HCT116 (cell line): ENCODE results near the gene KNOP1. TPM values are rescaled to one million over a fixed set of nuclear protein-coding genes. Genes with fewer than 3 reads are reported as not detected.

Source experiments
- ATAC-seq: fragments of 200-7000 bp; cut with Tn5 transposase; 2 replicates; pipeline ENCODE4 v1.9.1; 2020; ENCODE audit warnings: mild to moderate bottlenecking, moderate library complexity
- BruUV-seq: library from RNA; stranded (reverse); fragments of 400-500 nt; replicated peaks from 2 replicates; lab custom pipeline; 2021; lab: Mats Ljungman, UMichigan
- CTCF ChIA-PET: fragments of 300-600 bp; sonication (Branson Sonifier 250); formaldehyde crosslinking; loops from one replicate; lab custom pipeline; 2021; ENCODE audit warnings: antibody characterized with exemption; lab: Charles Lee
- POLR2A ChIA-PET: fragments of 300-600, 350-600 bp; sonication (Branson Sonifier 250); formaldehyde crosslinking; loops from one replicate; lab custom pipeline; 2021; ENCODE audit warnings: antibody characterized with exemption; lab: Charles Lee
- RAD21 ChIA-PET, 2 experiments: fragments of 300-600 bp; sonication (Branson Sonifier 250); formaldehyde crosslinking; loops; one replicate each; lab custom pipeline; 2023; ENCODE audit warnings: low total read pairs in 2 of 2; ENCODE audit not compliant: uncharacterized antibody in 2 of 2, unreplicated experiment in 2 of 2, low non-redundant PET in 1 of 2; lab: Charles Lee
- DNase-seq: peaks from one replicate; pipeline ENCODE4 v3.0.0-alpha.2; 2010; ENCODE audit warnings: low read depth, low spot score
- H2AFZ ChIP-seq: fragments of 200-600 bp; shearing (Covaris generic), sonication (generic); 2 replicates; pipeline ENCODE4 v1.6.1; 2017; ENCODE audit warnings: low read depth, mixed run types, mixed read lengths, antibody characterized with exemption, low read length; ENCODE audit not compliant: poor library complexity, severe bottlenecking
- H3K27ac ChIP-seq: 2 replicates; pipeline ENCODE4 v1.5.1; 2012; ENCODE audit warnings: low read depth, low read length
- H3K27me3 ChIP-seq: fragments of 200-600 bp; sonication (generic); 2 replicates; pipeline ENCODE4 v1.6.1; 2016; ENCODE audit warnings: mixed run types, low read length, mixed read lengths; ENCODE audit not compliant: insufficient read depth
- H3K36me3 ChIP-seq, 2 experiments: fragments of 200-500 bp in 1 of 2; fragments of 200-600 bp in 1 of 2; sonication (Bioruptor generic) in 1 of 2; sonication (generic) in 1 of 2; 2 replicates each; pipeline versions ENCODE4 v1.5.1 to v1.6.1; 2014 to 2016; ENCODE audit warnings: low read length in 2 of 2, inconsistent platforms in 1 of 2, mixed read lengths in 1 of 2, mixed run types in 1 of 2; ENCODE audit not compliant: insufficient read depth in 2 of 2, control insufficient read depth in 1 of 2
- H3K4me1 ChIP-seq, 2 experiments: fragments of 200-600 bp in 1 of 2; sonication (generic) in 1 of 2; 2 replicates each; pipeline versions ENCODE4 v1.5.1 to v1.6.1; 2012 to 2017; ENCODE audit warnings: low read length in 2 of 2, inconsistent platforms in 1 of 2, mild to moderate bottlenecking in 1 of 2, mixed read lengths in 1 of 2, mixed run types in 1 of 2, moderate library complexity in 1 of 2; ENCODE audit not compliant: insufficient read depth in 2 of 2, control insufficient read depth in 1 of 2
- H3K4me2 ChIP-seq: fragments of 200-600 bp; sonication (generic); 2 replicates; pipeline ENCODE4 v1.6.1; 2017; ENCODE audit warnings: mixed run types, low read length, mixed read lengths
- H3K4me3 ChIP-seq, 2 experiments: fragments of 200-600 bp in 1 of 2; sonication (generic) in 1 of 2; replicated peaks in 1 of 2; 2 replicates each; pipeline ENCODE4 v1.5.1; 2011 to 2016; ENCODE audit warnings: low read length in 2 of 2, control low read depth in 1 of 2, low read depth in 1 of 2, mild to moderate bottlenecking in 1 of 2, mixed read lengths in 1 of 2, mixed run types in 1 of 2
- H3K79me2 ChIP-seq: fragments of 200-600 bp; sonication (generic); 2 replicates; pipeline ENCODE4 v1.6.1; 2017; ENCODE audit warnings: mild to moderate bottlenecking, mixed run types, low read length, moderate library complexity, mixed read lengths; ENCODE audit not compliant: insufficient read depth
- H3K9ac ChIP-seq: fragments of 200-600 bp; sonication (generic); 2 replicates; pipeline ENCODE4 v1.6.1; 2016; ENCODE audit warnings: low read length, mixed read lengths
- H3K9me2 ChIP-seq: fragments of 200-600 bp; sonication (generic), shearing (Covaris generic); 2 replicates; pipeline ENCODE4 v1.6.1; 2017; ENCODE audit warnings: mixed run types, mild to moderate bottlenecking, moderate library complexity; ENCODE audit not compliant: insufficient read depth
- H3K9me3 ChIP-seq, 2 experiments: fragments of 200-500 bp in 1 of 2; fragments of 200-600 bp in 1 of 2; sonication (Bioruptor generic) in 1 of 2; sonication (generic) in 1 of 2; 2 replicates each; pipeline ENCODE4 v1.6.1; 2014 to 2017; ENCODE audit warnings: low read length in 2 of 2, mixed read lengths in 2 of 2, inconsistent platforms in 1 of 2, low read depth in 1 of 2, mild to moderate bottlenecking in 1 of 2, mixed run types in 1 of 2, moderate library complexity in 1 of 2; ENCODE audit not compliant: control insufficient read depth in 1 of 2, insufficient read depth in 1 of 2
- H4K20me1 ChIP-seq: fragments of 200-600 bp; sonication (generic), shearing (Covaris generic); 2 replicates; pipeline ENCODE4 v1.6.1; 2017; ENCODE audit warnings: mixed run types, mild to moderate bottlenecking, moderate library complexity; ENCODE audit not compliant: insufficient read depth
- ATF3 ChIP-seq: IDR thresholded peaks from 2 replicates; pipeline ENCODE4 v1.6.1; 2012
- CBX3 ChIP-seq: IDR thresholded peaks from 2 replicates; pipeline ENCODE4 v1.6.1; 2012; ENCODE audit warnings: low read depth
- CEBPB ChIP-seq: IDR thresholded peaks from 2 replicates; pipeline ENCODE4 v1.6.1; 2012; ENCODE audit warnings: low read depth
- CTCF ChIP-seq, 3 experiments: fragments of 200-600 bp in 1 of 3; sonication (generic) in 1 of 3; IDR thresholded peaks in 2 of 3; conservative IDR thresholded peaks in 1 of 3; 2 replicates each; pipeline ENCODE4 v1.5.1; 2012 to 2017; ENCODE audit warnings: low read depth in 2 of 3, low read length in 2 of 3, antibody characterized with exemption in 1 of 3, borderline replicate concordance in 1 of 3, control low read depth in 1 of 3, mild to moderate bottlenecking in 1 of 3, mixed read lengths in 1 of 3, mixed run types in 1 of 3, moderate library complexity in 1 of 3; ENCODE audit not compliant: insufficient read depth in 1 of 3
- ELF1 ChIP-seq: IDR thresholded peaks from 2 replicates; pipeline ENCODE4 v1.6.1; 2012; ENCODE audit warnings: low read depth, borderline replicate concordance
- FOSL1 ChIP-seq: IDR thresholded peaks from 2 replicates; pipeline ENCODE4 v1.6.1; 2012; ENCODE audit warnings: low read depth
- JUND ChIP-seq: IDR thresholded peaks from 2 replicates; pipeline ENCODE4 v1.6.1; 2012
- MAX ChIP-seq: IDR thresholded peaks from 2 replicates; pipeline ENCODE4 v1.6.1; 2012
- POLR2A ChIP-seq: IDR thresholded peaks from 2 replicates; pipeline ENCODE4 v1.7.0; 2011; ENCODE audit warnings: borderline replicate concordance; ENCODE audit not compliant: insufficient read depth, insufficient read length; ENCODE audit errors: extremely low read depth
- POLR2AphosphoS5 ChIP-seq: IDR thresholded peaks from 2 replicates; pipeline ENCODE4 v1.6.1; 2011; ENCODE audit warnings: mild to moderate bottlenecking, low read depth, low read length, moderate library complexity
- RAD21 ChIP-seq: IDR thresholded peaks from 2 replicates; pipeline ENCODE4 v1.6.1; 2012; ENCODE audit warnings: low read depth, mild to moderate bottlenecking
- REST ChIP-seq: IDR thresholded peaks from 2 replicates; pipeline ENCODE4 v1.6.1; 2012; ENCODE audit warnings: low read depth
- SIN3A ChIP-seq: IDR thresholded peaks from 2 replicates; pipeline ENCODE4 v1.6.1; 2012; ENCODE audit warnings: low read depth
- SP1 ChIP-seq: IDR thresholded peaks from 2 replicates; pipeline ENCODE4 v1.6.1; 2012; ENCODE audit warnings: low read depth
- SRF ChIP-seq: IDR thresholded peaks from 2 replicates; pipeline ENCODE4 v1.6.1; 2012; ENCODE audit warnings: low read depth
- TCF7L2 ChIP-seq: IDR thresholded peaks from 2 replicates; pipeline ENCODE4 v1.7.0; 2011; ENCODE audit warnings: borderline replicate concordance, inconsistent platforms; ENCODE audit not compliant: insufficient read depth, insufficient read length; ENCODE audit errors: extremely low read depth
- YY1 ChIP-seq: IDR thresholded peaks from 2 replicates; pipeline ENCODE4 v1.6.1; 2011; ENCODE audit warnings: low read length, low read depth, moderate library complexity, mild to moderate bottlenecking; ENCODE audit not compliant: insufficient replicate concordance; ENCODE audit errors: extremely low read depth
- ZBTB33 ChIP-seq: IDR thresholded peaks from 2 replicates; pipeline ENCODE4 v1.6.1; 2011; ENCODE audit warnings: mild to moderate bottlenecking, low read length, moderate library complexity; ENCODE audit not compliant: insufficient replicate concordance; ENCODE audit errors: extremely low read depth
- ZFX ChIP-seq: fragments of 450-650 bp; IDR thresholded peaks from 2 replicates; pipeline ENCODE4 v1.6.1; 2017
- ZNF274 ChIP-seq: fragments of 200-500 bp; sonication (Bioruptor generic); IDR thresholded peaks from 2 replicates; pipeline ENCODE4 v1.6.1; 2014; ENCODE audit warnings: mild to moderate bottlenecking, low read depth, low read length, inconsistent platforms
- intact Hi-C: fragments of 100-400 bp; cut with micrococcal nuclease; formaldehyde crosslinking; loops from 2 replicates; pipeline ENCODE4 v1.10.0; 2022
- total RNA-seq: library from RNA; stranded (reverse); gene quantifications from one replicate; pipeline ENCODE4 v1.2.1, GENCODE V29; 2021; ENCODE audit not compliant: unreplicated experiment

KNOP1 gene
- total RNA-seq, 1 experiment from 2014 or later: 34.6 TPM

- BruUV-seq: no TSS peak
- no peak overlapping the region for H3K9ac ChIP-seq
- intact Hi-C loops: no loop called here
Measured at GRCh38 chr16:19754644-19755036, 36.6 kb upstream of the KNOP1 start.

More at GRCh38 chr16:19754644-19755036, 36.6 kb upstream of the KNOP1 start:
- ATAC-seq (no peak), DNase-seq (no peak)
- TF ChIP-seq YY1: no peak
- no peak for TF ChIP-seq CBX3
- TF ChIP-seq POLR2A: no peak
- TF ChIP-seq SRF: no peak
- TF ChIP-seq MAX: no peak
- no peak for TF ChIP-seq ELF1
- TF ChIP-seq ZNF274: no peak
- no peak for TF ChIP-seq ATF3
- TF ChIP-seq ZBTB33: no peak
- no peak for TF ChIP-seq CEBPB
- no peak for TF ChIP-seq SP1
- no peak for TF ChIP-seq SIN3A
- TF ChIP-seq POLR2AphosphoS5: no peak
- no peak for TF ChIP-seq REST
- no peak for TF ChIP-seq TCF7L2
- TF ChIP-seq FOSL1: no peak
- TF ChIP-seq JUND: no peak
- no peak for TF ChIP-seq CTCF (IDR thresholded peaks at IDR 0.05 in 2 of 3, conservative IDR thresholded peaks at IDR 0.05 in 1 of 3; ENCODE audit: borderline replicate concordance in 1 of 3, insufficient read depth in 1 of 3, low read depth in 2 of 3, low read length in 2 of 3)
- TF ChIP-seq RAD21: no peak
- TF ChIP-seq ZFX: no peak
- Histone ChIP-seq H3K4me1 (no peaks in the 10 kb centered on the region), H3K27ac (no peak overlapping the region), H2AFZ (no peak overlapping the region), H3K79me2 (no peaks in the 10 kb centered on the region), H3K4me3 (no peak overlapping the region), H3K9me3 (no peaks in the 10 kb centered on the region), H3K4me2 (no peak overlapping the region), H4K20me1 (no peaks in the 10 kb centered on the region), H3K9me2 (no peaks in the 10 kb centered on the region), H3K36me3 (no peaks in the 10 kb centered on the region), H3K27me3 (no peaks in the 10 kb centered on the region)
- POLR2A ChIA-PET: no interaction called here
- RAD21 ChIA-PET: no interaction called here
- CTCF ChIA-PET: no interaction called here
